Coronary artery (tissue), 2 donors: ENCODE results near the gene SHC2.
A peak's percentile ranks its signal among the peaks of the same experiment; 100 is the strongest.

ENCODE experiments used
- DNase-seq: peaks from one replicate; pipeline ENCODE4 v3.0.0-alpha.2; 2017; ENCODE audit warnings: low spot score
- H3K27ac ChIP-seq, 2 donors: fragments of 200-600 bp; sonication (generic); one replicate each; pipeline ENCODE4 v1.5.1; 2016 to 2019
- H3K4me3 ChIP-seq: fragments of 200-600 bp; sonication (generic); 2 replicates; pipeline ENCODE4 v1.5.1; 2016; ENCODE audit warnings: mild to moderate bottlenecking, moderate library complexity
- CTCF ChIP-seq: fragments of 200-600 bp; sonication (generic); IDR thresholded peaks from one replicate; pipeline ENCODE4 v1.5.1; 2019; ENCODE audit warnings: antibody characterized with exemption

SHC2 gene

GRCh38 chr19:501646-502045, 40.8 kb upstream of the SHC2 start:
- TF ChIP-seq CTCF = no peak
- no peak overlapping the region for H3K4me3 ChIP-seq
- no peak for DNase-seq
- no peak overlapping the region for H3K27ac ChIP-seq

GRCh38 chr19:498977-499623, 38.3 kb upstream of the SHC2 start:
- no peak overlapping the region for H3K4me3 ChIP-seq
- H3K27ac ChIP-seq = no peak overlapping the region
- no peak for TF ChIP-seq CTCF
- no peak for DNase-seq

GRCh38 chr19:498511-498891, 37.7 kb upstream of the SHC2 start:
- no peak for TF ChIP-seq CTCF
- DNase-seq = no peak
- Histone ChIP-seq H3K4me3 (no peak overlapping the region), H3K27ac (no peak overlapping the region)

- no peak overlapping the region for H3K27ac ChIP-seq
- peak overlapping the region; percentile 55 for H3K4me3 ChIP-seq
- no peak for TF ChIP-seq CTCF
- no peak for DNase-seq
These were observed 37.2 kb upstream of the SHC2 start for GRCh38 chr19:497869-498510.

GRCh38 chr19:497491-497868, 36.6 kb upstream of the SHC2 start:
- peak overlapping the region; percentile 55 for H3K4me3 ChIP-seq
- H3K27ac ChIP-seq = no peak overlapping the region
- no peak for TF ChIP-seq CTCF
- DNase-seq = no peak

GRCh38 chr19:496986-497385, 36.2 kb upstream of the SHC2 start:
- no peak for TF ChIP-seq CTCF
- DNase-seq = no peak
- Histone ChIP-seq H3K4me3 (no peak overlapping the region), H3K27ac (no peak overlapping the region)

GRCh38 chr19:496112-496665, 35.4 kb upstream of the SHC2 start, which contains the start of gene MADCAM1:
MADCAM1 (plus strand) TSS chr19:496486; CDS start chr19:496500, 14 bp downstream.
- TF ChIP-seq CTCF = no peak
- Histone ChIP-seq H3K4me3 (peak within 1 kb of the TSS; percentile 55), H3K27ac (no peak within 1 kb of the TSS)
- no peak for DNase-seq
